Activated T-cell treated with anti-CD3 and anti-CD28 coated beads, Interleukin-2, amount 50 U/mL, for 4 hours (primary cell): Measurements from ENCODE around the gene RPUSD1. TPM values are rescaled to one million over a fixed set of nuclear protein-coding genes. Genes with fewer than 3 reads are reported as not detected.
A peak's percentile ranks its signal among the peaks of the same experiment; 100 is the strongest.
"Not testable (repeated sequence)": the region's sequence is repeated elsewhere in the genome, so short reads cannot be mapped to it uniquely, and the experiment has no call there.

ENCODE experiments used
- ATAC-seq, 2 donors: fragments of 200-7000 bp; cut with Tn5 transposase; one replicate each; pipeline ENCODE4 v1.10.0; 2021
- DNase-seq: peaks from one replicate; pipeline ENCODE4 v3.0.0-alpha.2; 2020
- H3K27me3 Mint-ChIP-seq: one replicate; pipeline ENCODE4 v1.8.0; 2021; ENCODE audit warnings: low read depth, mixed read lengths
- H3K36me3 Mint-ChIP-seq: one replicate; pipeline ENCODE4 v1.8.0; 2022; ENCODE audit warnings: mixed read lengths; ENCODE audit not compliant: insufficient read depth
- H3K4me1 Mint-ChIP-seq: one replicate; pipeline ENCODE4 v1.8.0; 2021; ENCODE audit warnings: low read depth, mixed read lengths
- H3K4me3 Mint-ChIP-seq: one replicate; pipeline ENCODE4 v1.8.0; 2021; ENCODE audit warnings: mild to moderate bottlenecking, moderate library complexity, mixed read lengths
- H3K9me3 Mint-ChIP-seq: one replicate; pipeline ENCODE4 v1.8.0; 2021; ENCODE audit warnings: mixed read lengths
- total RNA-seq, 3 donors: library from RNA; stranded (reverse); gene quantifications; one replicate each; pipeline ENCODE4 v1.2.1, GENCODE V29; 2021

The RPUSD1 gene, protein sequence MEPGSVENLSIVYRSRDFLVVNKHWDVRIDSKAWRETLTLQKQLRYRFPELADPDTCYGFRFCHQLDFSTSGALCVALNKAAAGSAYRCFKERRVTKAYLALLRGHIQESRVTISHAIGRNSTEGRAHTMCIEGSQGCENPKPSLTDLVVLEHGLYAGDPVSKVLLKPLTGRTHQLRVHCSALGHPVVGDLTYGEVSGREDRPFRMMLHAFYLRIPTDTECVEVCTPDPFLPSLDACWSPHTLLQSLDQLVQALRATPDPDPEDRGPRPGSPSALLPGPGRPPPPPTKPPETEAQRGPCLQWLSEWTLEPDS
- total RNA-seq, result 10 to 100 TPM; 72.3 to 99.0 (median 75.1) TPM

DNA sequence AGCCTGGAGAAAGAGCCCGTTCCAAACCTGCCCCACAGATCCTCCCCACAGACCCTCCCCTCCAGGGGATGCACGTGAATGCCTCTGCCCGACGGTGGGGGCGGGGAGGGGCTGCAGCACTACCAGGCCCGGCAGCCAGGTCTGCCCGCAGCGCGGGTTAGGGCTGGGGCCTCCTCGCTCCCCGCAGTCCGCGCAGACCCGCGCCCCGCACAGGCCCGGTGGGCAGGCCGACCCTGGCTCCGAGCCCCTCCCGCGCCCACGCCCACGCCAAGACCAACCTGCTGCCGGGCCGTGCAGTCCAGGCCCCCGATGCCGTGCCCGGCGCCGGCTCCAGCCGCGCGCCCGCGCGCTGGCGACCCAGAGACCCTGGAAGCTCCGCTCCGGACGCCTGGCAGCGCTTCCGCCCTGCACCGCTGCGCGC lies at the start of gene RPUSD1:
TSS of gene RPUSD1 (minus strand) at position 404 of the 421 bp plus-strand sequence. CDS start 644 bp downstream, outside the sequence.
- no peaks in the 10 kb centered on the region for H3K9me3 Mint-ChIP-seq
- no peak for DNase-seq
- H3K36me3 Mint-ChIP-seq, result peaks cover 5% of the 10 kb centered on the region
- peaks cover 11% of the 10 kb centered on the region for H3K4me1 Mint-ChIP-seq
- ATAC-seq, result peak; percentile 34 to 35
- H3K27me3 Mint-ChIP-seq, result no peaks in the 10 kb centered on the region
- H3K4me3 Mint-ChIP-seq, result peak within 1 kb of the TSS; percentile 91

DNA sequence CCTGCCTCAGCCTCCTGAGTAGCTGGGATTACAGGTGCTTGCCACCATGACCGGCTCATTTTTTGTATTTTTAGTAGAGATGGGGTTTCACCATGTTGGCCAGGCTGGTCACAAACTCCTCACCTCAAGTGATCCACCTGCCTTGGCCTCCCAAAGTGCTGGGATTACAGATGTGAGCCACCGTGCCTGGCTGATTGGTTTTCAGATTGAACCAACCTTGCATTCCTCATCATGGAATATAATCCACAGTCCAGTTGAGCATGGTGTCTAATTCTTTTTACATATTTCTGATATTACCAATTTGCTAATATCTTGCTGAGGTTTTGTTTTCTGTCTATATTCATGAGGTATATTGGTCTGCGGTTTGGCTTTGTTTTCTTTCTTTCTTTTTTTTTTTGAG lies 48.6 kb upstream of the RPUSD1 start:
- not testable (repeated sequence) for H3K27me3 Mint-ChIP-seq, H3K36me3 Mint-ChIP-seq, ATAC-seq, H3K9me3 Mint-ChIP-seq, H3K4me1 Mint-ChIP-seq, H3K4me3 Mint-ChIP-seq, DNase-seq

DNA sequence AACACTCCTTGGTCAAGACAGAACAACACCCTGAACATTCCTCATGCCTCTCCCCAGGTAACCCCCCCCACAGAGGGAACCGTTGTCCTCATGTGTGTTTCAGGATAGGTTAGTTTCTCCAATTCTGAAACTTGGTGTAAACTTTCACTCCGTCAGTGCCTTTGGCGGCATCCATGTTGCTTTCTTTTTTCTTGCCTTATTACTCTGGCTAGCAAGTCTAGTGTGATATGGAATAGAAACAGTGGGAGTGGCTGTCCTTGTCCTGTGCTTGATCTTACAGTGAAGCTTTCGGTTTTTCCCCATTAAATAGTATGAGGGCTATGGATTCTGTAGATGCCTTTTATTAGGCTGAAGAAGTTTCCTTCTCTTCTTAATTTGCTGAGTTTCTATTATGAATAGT lies 48.0 kb upstream of the RPUSD1 start:
- no peak for DNase-seq
- Mint-ChIP-seq H3K9me3 (peaks cover 6% of the 10 kb centered on the region), H3K36me3 (no peaks in the 10 kb centered on the region), H3K27me3 (no peaks in the 10 kb centered on the region), H3K4me3 (no peak overlapping the region), H3K4me1 (no peaks in the 10 kb centered on the region)
- no peak for ATAC-seq

DNA sequence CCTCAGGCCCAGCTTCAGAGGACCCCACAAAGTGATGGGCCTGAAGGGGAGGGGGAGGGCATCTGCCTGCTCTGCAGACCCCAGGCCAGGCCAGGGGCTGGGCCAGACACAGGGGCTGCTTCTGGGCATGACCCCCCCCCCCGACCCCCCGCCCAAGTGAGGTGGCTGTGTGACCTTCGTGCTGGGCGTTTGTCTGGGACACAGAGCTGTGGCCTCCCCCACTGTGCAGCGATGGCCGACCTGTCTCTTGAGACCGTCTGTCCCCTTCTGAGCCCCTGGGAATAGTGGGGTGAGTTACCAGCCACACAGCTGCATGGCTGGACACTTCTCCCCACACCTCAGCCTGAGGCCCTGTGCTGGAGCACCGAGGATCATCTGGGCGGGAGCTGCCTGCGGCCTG lies 47.2 kb upstream of the RPUSD1 start:
- no peak overlapping the region for H3K4me3 Mint-ChIP-seq
- no peak for ATAC-seq
- H3K27me3 Mint-ChIP-seq, result peaks cover under 1% of the 10 kb centered on the region
- no peaks in the 10 kb centered on the region for H3K36me3 Mint-ChIP-seq
- H3K4me1 Mint-ChIP-seq, result no peaks in the 10 kb centered on the region
- no peak for DNase-seq
- peaks cover 6% of the 10 kb centered on the region for H3K9me3 Mint-ChIP-seq

DNA sequence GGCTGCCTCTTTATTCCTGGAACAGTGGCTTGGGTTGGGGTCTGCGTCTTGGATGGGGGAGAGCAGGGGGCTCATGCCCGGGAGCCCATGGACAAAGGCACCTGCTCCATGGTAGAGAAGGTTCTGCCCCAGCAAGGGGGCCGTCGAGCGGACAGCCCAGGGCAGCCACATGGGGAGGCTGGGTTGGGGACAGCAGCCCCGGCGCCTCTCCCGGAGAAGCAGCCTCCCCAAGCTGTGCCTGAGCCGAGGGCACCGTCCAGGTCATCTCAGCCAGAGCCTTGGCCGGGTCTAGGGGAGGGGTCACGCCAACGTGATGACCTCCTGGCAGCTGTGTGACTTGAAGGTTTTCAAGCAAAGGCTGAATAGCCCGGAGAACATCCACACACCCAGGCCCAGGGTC lies 45.2 kb upstream of the RPUSD1 start:
- Mint-ChIP-seq H3K36me3 (no peaks in the 10 kb centered on the region), H3K4me1 (no peaks in the 10 kb centered on the region), H3K4me3 (no peak overlapping the region), H3K27me3 (peaks cover 11% of the 10 kb centered on the region), H3K9me3 (peaks cover 6% of the 10 kb centered on the region)
- ATAC-seq (no peak), DNase-seq (no peak)

DNA sequence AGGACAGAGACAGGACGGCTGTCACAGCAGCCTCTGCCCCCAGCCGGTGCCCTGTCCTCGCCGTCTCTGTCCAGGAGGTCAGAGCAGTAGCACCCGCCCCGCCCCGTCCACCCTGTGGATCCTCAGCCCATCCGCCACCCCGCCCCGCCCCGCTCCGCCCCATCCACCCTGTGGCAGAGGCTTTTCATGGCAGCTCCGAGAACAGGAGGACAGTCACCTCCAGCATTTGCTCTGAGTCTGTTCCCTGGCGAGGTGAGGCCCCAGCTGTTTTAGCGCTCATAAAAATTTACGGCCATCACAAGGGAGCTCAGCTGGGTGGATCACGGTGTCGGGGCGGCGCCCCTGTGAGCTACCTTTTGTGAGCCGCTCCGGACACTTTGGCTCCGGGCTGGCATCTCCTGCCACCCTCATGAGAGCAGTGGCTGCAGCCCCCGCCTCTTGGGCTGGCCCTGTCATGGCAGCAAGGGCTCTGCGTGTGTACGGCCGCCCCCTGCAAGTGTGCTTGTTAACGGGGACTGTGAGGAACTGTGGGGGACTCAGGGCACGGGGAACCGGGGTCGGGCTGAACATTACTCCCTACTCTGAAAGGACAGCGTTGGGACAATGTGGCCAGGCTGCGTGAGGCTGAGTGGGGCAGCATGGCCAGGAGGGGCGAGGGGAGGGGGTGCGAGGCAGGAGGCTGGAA lies 44.6 kb upstream of the RPUSD1 start:
- ATAC-seq (no peak), DNase-seq (no peak)
- Mint-ChIP-seq H3K36me3 (no peaks in the 10 kb centered on the region), H3K4me1 (no peaks in the 10 kb centered on the region), H3K27me3 (peaks cover 11% of the 10 kb centered on the region), H3K4me3 (no peak overlapping the region), H3K9me3 (peaks cover 6% of the 10 kb centered on the region)

DNA sequence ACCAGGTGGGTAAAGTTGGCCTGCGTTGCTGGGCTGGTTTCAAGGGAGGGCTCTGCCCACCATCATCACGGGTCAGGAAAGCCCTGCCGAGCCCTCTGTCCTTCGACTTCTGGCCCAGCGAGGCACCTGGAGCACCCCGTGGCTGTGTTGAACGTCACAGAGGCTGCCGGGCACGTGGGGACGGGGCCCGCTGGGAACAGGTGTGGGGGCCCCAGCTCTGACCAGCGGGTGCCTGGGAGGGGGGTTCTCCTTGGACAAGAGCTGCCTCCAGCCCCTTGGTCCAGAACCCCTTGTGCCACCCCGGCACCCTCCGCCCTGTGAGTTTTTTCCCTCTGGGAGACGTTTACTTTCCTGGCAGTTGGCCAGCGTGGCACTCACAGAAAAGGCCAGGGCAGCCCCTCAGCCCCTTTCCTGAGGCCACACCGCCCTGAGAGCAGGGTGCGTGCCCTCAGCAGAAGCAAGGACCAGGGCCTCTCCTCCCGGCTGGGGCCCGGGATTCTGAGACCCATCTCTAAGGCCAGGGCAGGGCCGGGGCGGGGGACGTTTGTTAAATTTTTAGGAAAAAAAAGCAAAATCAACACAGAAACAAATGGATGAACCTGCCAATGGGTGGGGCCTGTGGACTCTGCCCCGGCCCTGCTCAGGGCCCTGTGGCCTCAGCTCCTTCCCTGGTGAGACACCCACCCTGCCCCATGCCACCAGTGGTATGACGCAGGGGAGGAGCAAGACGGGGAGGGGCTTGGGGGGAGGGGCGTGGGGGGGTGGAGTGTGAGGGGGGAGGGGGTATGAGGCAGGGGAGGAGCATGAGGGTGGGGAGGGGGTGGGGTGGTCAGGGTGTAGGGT lies 43.6 kb upstream of the RPUSD1 start:
- Mint-ChIP-seq H3K27me3 (peaks cover 11% of the 10 kb centered on the region), H3K36me3 (no peaks in the 10 kb centered on the region), H3K4me3 (no peak overlapping the region), H3K9me3 (peaks cover 6% of the 10 kb centered on the region), H3K4me1 (no peaks in the 10 kb centered on the region)
- ATAC-seq, result no peak
- no peak for DNase-seq

DNA sequence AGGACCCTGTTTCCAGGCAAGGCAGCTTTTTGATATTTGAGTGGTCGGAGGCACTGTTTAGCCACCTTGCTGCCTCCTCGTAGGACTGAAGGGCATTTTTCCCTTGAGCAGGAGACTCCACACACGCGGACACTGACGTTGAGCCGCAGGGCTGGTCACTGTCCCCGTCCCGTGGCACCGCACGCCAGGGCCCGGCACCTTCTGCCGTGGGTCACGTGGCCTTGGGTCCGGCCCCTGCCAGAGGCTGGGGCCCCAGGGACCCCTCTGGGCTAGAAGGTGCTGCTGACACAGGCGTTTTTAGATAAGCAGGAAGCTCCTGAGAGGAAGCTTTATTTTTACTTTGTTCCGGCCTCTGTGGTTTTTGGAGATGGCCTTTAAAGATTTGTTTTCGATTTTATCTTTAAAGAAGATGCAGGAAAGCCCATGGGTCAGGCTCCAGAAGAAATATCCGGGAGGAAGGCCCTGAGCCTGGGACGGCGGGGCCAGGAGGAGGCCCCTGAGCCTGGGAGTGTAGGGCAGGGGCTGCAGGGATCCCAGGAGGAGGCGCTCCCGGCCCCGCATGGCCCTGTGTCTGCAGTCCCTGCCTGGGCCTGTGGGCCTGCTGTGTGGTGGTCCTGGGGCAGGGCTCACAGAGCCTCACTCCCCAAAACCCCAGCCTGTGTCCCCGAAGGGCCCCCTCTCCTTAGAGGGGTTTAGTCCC lies 42.8 kb upstream of the RPUSD1 start:
- H3K9me3 Mint-ChIP-seq, result no peaks in the 10 kb centered on the region
- peaks cover 11% of the 10 kb centered on the region for H3K27me3 Mint-ChIP-seq

DNA sequence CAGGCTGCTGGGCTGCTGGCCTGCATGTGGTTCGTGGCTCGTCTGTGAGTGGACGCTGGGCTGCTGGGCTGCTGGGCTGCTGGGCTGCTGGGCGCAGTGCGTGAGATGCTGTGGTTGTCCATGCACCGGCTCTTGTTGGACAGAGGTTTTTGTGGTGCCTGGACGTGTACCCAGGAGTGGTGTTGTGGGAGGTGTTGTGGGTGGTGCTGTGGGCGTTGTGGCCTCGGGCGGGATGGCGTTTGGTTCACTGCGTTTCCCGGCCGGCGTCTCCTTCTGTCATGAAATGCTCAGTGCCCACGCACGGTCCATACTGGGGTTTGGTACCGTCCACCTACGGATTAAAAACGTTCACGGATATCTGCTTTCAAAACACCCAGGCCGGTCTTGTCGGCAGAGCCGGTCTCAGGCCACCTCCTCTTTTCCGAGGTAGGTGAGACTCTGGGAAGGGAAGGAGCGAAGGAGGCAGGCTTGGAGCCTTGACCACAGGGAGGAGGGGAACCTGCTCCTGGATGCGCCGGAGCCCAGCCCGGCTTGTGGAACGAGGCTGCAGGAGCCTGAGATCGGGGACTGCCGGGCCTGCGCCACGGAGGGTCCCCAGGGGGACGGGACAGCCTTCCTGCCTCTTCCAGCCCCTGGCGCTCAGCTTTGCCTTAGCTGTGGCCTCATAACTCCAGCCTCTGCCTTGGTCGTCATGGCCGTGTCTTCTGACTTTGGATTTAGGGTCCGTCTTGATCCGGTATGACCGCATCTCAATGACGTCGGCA lies 42.1 kb upstream of the RPUSD1 start:
- no peak overlapping the region for H3K4me3 Mint-ChIP-seq
- H3K27me3 Mint-ChIP-seq, result peaks cover 17% of the 10 kb centered on the region
- no peak for DNase-seq
- no peaks in the 10 kb centered on the region for H3K9me3 Mint-ChIP-seq
- ATAC-seq, result no peak
- no peaks in the 10 kb centered on the region for H3K4me1 Mint-ChIP-seq
- no peaks in the 10 kb centered on the region for H3K36me3 Mint-ChIP-seq

More for the DNA sequence above, 42.8 kb upstream of the RPUSD1 start:
- Mint-ChIP-seq H3K4me3 (no peak overlapping the region), H3K4me1 (no peaks in the 10 kb centered on the region), H3K36me3 (no peaks in the 10 kb centered on the region)
- DNase-seq (no peak), ATAC-seq (no peak)

DNA sequence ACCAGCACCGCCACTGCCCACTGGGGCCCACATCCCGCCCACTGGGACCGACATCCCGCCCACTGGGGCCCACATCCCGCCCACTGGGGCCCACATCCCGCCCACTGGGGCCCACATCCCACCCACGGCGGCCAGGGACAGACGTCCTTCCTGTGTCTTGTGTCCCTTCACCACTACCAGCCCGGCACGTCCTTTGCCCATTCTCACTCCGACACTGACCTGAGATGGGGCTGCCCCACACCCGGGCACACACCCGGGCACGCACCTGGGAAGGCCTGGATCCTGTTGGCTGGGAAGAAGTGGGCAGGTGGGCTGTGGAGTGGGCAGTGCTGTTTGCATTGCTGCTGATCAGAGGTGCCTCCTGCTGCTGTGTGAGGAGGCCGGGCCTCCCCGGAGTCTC lies 40.7 kb upstream of the RPUSD1 start:
- Mint-ChIP-seq H3K9me3 (no peaks in the 10 kb centered on the region), H3K4me3 (no peak overlapping the region)

DNA sequence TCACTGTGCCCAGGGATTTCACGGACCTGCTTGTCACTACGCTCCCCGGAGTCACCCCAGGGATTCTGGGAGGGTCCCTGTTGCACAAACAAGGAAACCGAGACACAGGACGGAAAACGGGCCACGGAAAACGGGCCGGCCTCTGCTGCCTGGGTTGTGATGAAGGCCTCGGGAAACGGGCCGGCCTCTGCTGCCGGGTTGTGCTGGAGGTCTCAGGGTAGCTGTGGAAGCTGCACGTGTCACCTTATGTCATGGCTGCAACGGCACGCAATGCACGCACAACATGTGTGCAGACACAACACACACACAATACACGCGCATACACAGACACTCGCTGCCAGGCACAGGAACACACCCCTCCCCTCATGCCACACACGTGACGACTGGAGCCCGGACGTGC lies 39.3 kb upstream of the RPUSD1 start:
- Mint-ChIP-seq H3K27me3 (peaks cover 24% of the 10 kb centered on the region), H3K36me3 (no peaks in the 10 kb centered on the region), H3K4me1 (no peaks in the 10 kb centered on the region), H3K9me3 (no peaks in the 10 kb centered on the region), H3K4me3 (no peak overlapping the region)
- ATAC-seq, result no peak
- no peak for DNase-seq

More for the DNA sequence above, 40.7 kb upstream of the RPUSD1 start:
- Mint-ChIP-seq H3K36me3 (no peaks in the 10 kb centered on the region), H3K4me1 (no peaks in the 10 kb centered on the region), H3K27me3 (peaks cover 17% of the 10 kb centered on the region)
- DNase-seq (no peak), ATAC-seq (no peak)

DNA sequence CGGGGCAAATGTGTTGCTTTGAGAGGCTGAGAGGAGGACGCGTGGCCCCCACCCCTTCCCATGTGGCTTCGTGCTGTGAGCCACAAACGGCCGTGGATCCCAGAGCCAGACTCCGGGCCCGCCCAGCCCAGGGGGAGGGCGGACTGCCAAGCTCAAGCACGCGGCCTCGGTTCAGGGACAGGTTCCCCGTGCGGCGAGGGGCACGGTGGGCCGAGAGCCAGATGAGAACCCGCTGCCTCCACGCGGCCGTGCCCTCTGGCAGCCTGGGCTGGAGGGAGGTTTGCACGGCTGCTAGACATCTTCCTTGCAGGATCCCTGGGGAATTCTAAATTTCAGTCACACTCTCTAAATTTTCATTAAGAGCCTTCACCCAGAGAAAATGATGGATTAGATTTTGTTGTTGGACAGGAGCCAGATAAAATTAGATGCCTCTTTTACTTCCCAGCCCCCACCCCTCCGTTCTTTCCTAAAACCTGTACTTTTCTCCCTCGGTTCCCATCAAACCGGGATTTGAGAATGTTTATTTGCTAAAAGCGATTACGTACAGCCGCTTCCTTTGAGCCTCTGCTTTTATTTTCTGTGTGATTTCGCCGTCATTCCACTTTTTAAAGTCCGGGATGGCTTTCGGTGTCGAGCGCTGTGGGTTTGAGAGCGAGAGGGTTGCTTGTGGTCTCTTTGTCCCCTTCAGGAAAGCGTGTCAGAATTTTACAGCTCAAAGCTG lies 37.3 kb upstream of the RPUSD1 start:
- Mint-ChIP-seq H3K36me3 (no peaks in the 10 kb centered on the region), H3K4me1 (no peaks in the 10 kb centered on the region), H3K4me3 (no peak overlapping the region), H3K27me3 (peaks cover 34% of the 10 kb centered on the region), H3K9me3 (no peaks in the 10 kb centered on the region)
- no peak for ATAC-seq
- DNase-seq, result no peak

DNA sequence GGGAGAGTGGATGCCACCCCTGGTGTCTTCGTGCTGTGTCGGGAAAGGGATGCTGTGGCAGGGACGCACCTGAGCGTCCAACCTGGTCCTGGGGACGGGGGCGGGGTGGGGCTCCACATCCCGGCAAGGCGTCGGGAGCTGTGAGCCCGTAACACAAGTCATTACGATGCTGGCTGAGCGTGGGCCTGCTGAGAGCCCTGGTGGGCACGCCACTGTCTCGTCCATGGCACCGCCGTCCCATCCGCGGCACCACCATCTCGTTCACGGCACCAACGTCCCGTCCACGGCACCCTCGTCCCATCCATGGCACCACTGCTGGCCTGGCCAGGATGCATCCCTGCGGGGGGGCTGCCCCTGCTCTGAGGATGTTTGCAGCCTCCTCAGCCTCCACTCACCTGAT lies 36.4 kb upstream of the RPUSD1 start:
- no peaks in the 10 kb centered on the region for H3K9me3 Mint-ChIP-seq
- peaks cover 27% of the 10 kb centered on the region for H3K27me3 Mint-ChIP-seq
- no peak for ATAC-seq
- DNase-seq, result no peak
- H3K4me1 Mint-ChIP-seq, result peaks cover 6% of the 10 kb centered on the region
- no peaks in the 10 kb centered on the region for H3K36me3 Mint-ChIP-seq
- no peak overlapping the region for H3K4me3 Mint-ChIP-seq
